H1 (cell line): ENCODE results near the gene TYR. TPM values are rescaled to one million over a fixed set of nuclear protein-coding genes. Genes with fewer than 3 reads are reported as not detected.

Source experiments
- SIRT6 ChIP-seq: IDR thresholded peaks from one replicate; pipeline ENCODE4 v1.7.1; 2012; ENCODE audit warnings: low read length, inconsistent platforms
- YY1 ChIP-seq: IDR thresholded peaks from 2 replicates; pipeline ENCODE4 v1.6.1; 2011; ENCODE audit warnings: low read depth, mild to moderate bottlenecking, low read length
- polyA plus RNA-seq, 7 experiments: library from polyadenylated mRNA; depleted of rRNA in 3 of 7; stranded (reverse) in 5 of 7; unstranded in 2 of 7; fragments of >200 nt in 5 of 7; fragments of 200-250 nt in 2 of 7; gene quantifications; 1 replicate in 5 of 7; 2 replicates in 1 of 7; 4 replicates in 1 of 7; pipeline versions ENCODE4 v1.2.1 to v1.2.3, GENCODE V29; 2011 to 2013; ENCODE audit warnings: missing spikeins in 2 of 7, mixed read lengths in 2 of 7
- total RNA-seq: library from RNA; stranded (reverse); fragmentation: NEBNext Ultra II Directional; extraction: Animal tissue kit (Norgen Biotek cat#: 25700); gene quantifications from 2 replicates; pipeline ENCODE4 v1.2.1, GENCODE V29; 2021
- TF ChIP-seq, protein P1 (sequence below): IDR thresholded peaks from 2 replicates; pipeline ENCODE4 v1.6.1; 2012; ENCODE audit warnings: inconsistent platforms

TYR gene
- total and polyA plus RNA-seq, 2 of the 8 experiments (the other 6 are each of a cell fraction or from before 2014, with no cell fraction given) = not detected

DNA sequence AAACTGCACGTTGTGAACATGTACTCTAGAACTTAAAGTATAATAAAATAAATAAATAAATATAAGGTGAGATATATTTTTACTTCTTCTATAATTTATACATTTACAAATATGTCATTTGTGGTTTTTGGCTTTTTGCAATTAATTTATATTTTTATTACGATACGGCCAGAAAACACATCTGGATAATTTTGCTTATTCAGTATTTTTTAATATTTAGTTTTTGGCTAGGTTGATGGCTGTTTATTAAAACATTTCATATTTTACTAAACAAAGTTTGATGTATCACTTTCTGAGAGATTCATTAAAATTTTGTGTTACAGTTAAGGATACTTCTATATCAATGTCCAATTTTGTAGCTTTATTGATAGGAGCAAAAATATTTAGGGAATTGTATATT lies 15.7 kb upstream of the TYR start (continued):
- TF ChIP-seq SIRT6 (no peak), YY1 (no peak)
- TF ChIP-seq, protein P1, sequence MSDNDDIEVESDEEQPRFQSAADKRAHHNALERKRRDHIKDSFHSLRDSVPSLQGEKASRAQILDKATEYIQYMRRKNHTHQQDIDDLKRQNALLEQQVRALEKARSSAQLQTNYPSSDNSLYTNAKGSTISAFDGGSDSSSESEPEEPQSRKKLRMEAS = no peak
- TF ChIP-seq, all 59 proteins: peak for 0
